Measurements from ENCODE around the gene KRT10.
"Not testable (repeated sequence)": the region's sequence is repeated elsewhere in the genome, so short reads cannot be mapped to it uniquely, and the experiment has no call there.

The KRT10 gene

GRCh38 chr17:40822132-40822812 lies at the start of gene KRT10:
Gene KRT10 (minus strand): TSS chr17:40822614. CDS start chr17:40822585, 29 bp downstream.
- no peak for DNase-seq (ENCODE audit: low read depth)

GRCh38 chr17:40871316-40871715 lies 48.9 kb upstream of the KRT10 start:
- no peak for DNase-seq (ENCODE audit: low read depth)

- no peak for DNase-seq (ENCODE audit: low read depth)
These were observed 47.7 kb upstream of the KRT10 start for GRCh38 chr17:40870136-40870535.

- DNase-seq (ENCODE audit: low read depth), result no peak
These were observed 44.4 kb upstream of the KRT10 start, which contains the start of gene KRT12 for GRCh38 chr17:40866838-40867237. Gene KRT12 (minus strand): TSS chr17:40867223. CDS start chr17:40867186, 37 bp downstream.

- DNase-seq (ENCODE audit: low read depth), result no peak
These were observed 42.4 kb upstream of the KRT10 start for GRCh38 chr17:40864661-40865390.

GRCh38 chr17:40862985-40863733 lies 40.7 kb upstream of the KRT10 start:
- DNase-seq (ENCODE audit: low read depth), result no peak

GRCh38 chr17:40859536-40859935 lies 37.1 kb upstream of the KRT10 start:
- no peak for DNase-seq (ENCODE audit: low read depth)

- DNase-seq (ENCODE audit: low read depth), result not testable (repeated sequence)
These were observed 36.3 kb upstream of the KRT10 start for GRCh38 chr17:40858667-40859066.

- DNase-seq (ENCODE audit: low read depth), result no peak
These were observed 35.1 kb upstream of the KRT10 start for GRCh38 chr17:40857535-40857934.

GRCh38 chr17:40854175-40854814 lies 31.9 kb upstream of the KRT10 start:
- no peak for DNase-seq (ENCODE audit: low read depth)

- DNase-seq (ENCODE audit: low read depth), result no peak
These were observed 29.9 kb upstream of the KRT10 start for GRCh38 chr17:40852364-40852763.

GRCh38 chr17:40850293-40850972 lies 28.0 kb upstream of the KRT10 start:
- DNase-seq (ENCODE audit: low read depth), result no peak

- DNase-seq (ENCODE audit: low read depth), result no peak
These were observed 27.3 kb upstream of the KRT10 start for GRCh38 chr17:40849723-40850122.

- DNase-seq (ENCODE audit: low read depth), result no peak
These were observed 26.3 kb upstream of the KRT10 start for GRCh38 chr17:40848583-40849235.

- DNase-seq (ENCODE audit: low read depth), result no peak
These were observed 24.2 kb upstream of the KRT10 start for GRCh38 chr17:40846515-40847144.

- no peak for DNase-seq (ENCODE audit: low read depth)
These were observed 22.3 kb upstream of the KRT10 start for GRCh38 chr17:40844671-40845107.

- DNase-seq (ENCODE audit: low read depth), result no peak
These were observed 20.8 kb upstream of the KRT10 start for GRCh38 chr17:40843242-40843641.

GRCh38 chr17:40841246-40841645 lies 18.8 kb upstream of the KRT10 start:
- DNase-seq (ENCODE audit: low read depth), result no peak

- no peak for DNase-seq (ENCODE audit: low read depth)
These were observed 16.8 kb upstream of the KRT10 start for GRCh38 chr17:40839194-40839593.

GRCh38 chr17:40836020-40836419 lies 13.6 kb upstream of the KRT10 start:
- DNase-seq (ENCODE audit: low read depth), result no peak

- DNase-seq (ENCODE audit: low read depth), result no peak
These were observed 11.5 kb upstream of the KRT10 start for GRCh38 chr17:40833882-40834281.
